Right lobe of liver (tissue), 4 donors: ENCODE results near the gene RHOT1.

Experiments
- CTCF ChIP-seq, 4 donors: fragments of 200-600 bp in 3 of 4; fragments of 450-650 bp in 1 of 4; IDR thresholded peaks; one replicate each; pipeline versions ENCODE4 v1.5.1 to v1.8.0; 2016 to 2022; ENCODE audit warnings: antibody characterized with exemption in 4 of 4, mild to moderate bottlenecking in 2 of 4
- POLR2A ChIP-seq: fragments of 450-650 bp; IDR thresholded peaks from one replicate; pipeline ENCODE4 v1.6.1; 2017; ENCODE audit warnings: antibody characterized with exemption, mild to moderate bottlenecking
- donor health status: DM: no; HTN: no; CAD: no.
- donor health status: DM: no; HTN: no; CAD: no.
- donor health status: DM: no; HTN: yes; CAD: no.

GRCh38 chr17:32256701-32257019 lies 114.4 kb downstream of the RHOT1 start:
- TF ChIP-seq CTCF (IDR thresholded peaks at IDR 0.05) (no peak), POLR2A (no peak)
